Heart left ventricle (tissue), 13 donors: Measurements from ENCODE around the gene NOTUM.

Experiments
- CTCF ChIP-seq, 12 donors: fragments of 200-600 bp; sonication (generic) in 4 of 12; IDR thresholded peaks; one replicate each; pipeline versions ENCODE4 v1.5.0 to v1.8.0; 2018 to 2022; ENCODE audit warnings: antibody characterized with exemption in 12 of 12, mild to moderate bottlenecking in 5 of 12
- POLR2A ChIP-seq, 2 donors: fragments of 450-650 bp; IDR thresholded peaks; one replicate each; pipeline ENCODE4 v1.6.1; 2017; ENCODE audit warnings: antibody characterized with exemption in 2 of 2, mild to moderate bottlenecking in 2 of 2, moderate library complexity in 2 of 2
- donor health status: ischemic (EF 13 %, LVEDD 7.1; RV severe dilation, severe dysfunction).
- donor health status: DM: no; HTN: yes; CAD: no.
- donor health status: DM: no; HTN: no; CAD: no.
- donor health status: ischemic (EF 25% LVEDD 6.9; RV normal size, moderate dysfunction).
- donor health status: ischemic (EF 25% LVEDD 5.7; RV mildly dilated, moderate dysfunction).
- donor health status: ischemic (EF 35%, LVEDD 5.7; RV mildly dilated, moderate dysfunction).
- donor health status: nonischemic (EF 11% LVEDD 7.7; RV severe dilation, severe dysfunction).
- donor health status: DM: yes; HTN: yes; CAD: no.
- donor health status: PGD.
- donor health status: ischemic (EF 29% LVEDD 5.4; RV normal size, mild dysfunction).
- donor health status: nonischemic (EF 23%, LVEDD 6.1; RV moderate dilation, normal function).

- TF ChIP-seq POLR2A (IDR thresholded peaks at IDR 0.05) (no peak), CTCF (IDR thresholded peaks at IDR 0.05) (no peak)
These were observed 23.9 kb upstream of the NOTUM start for GRCh38 chr17:81984773-81985410.
